Measurements from ENCODE around the gene MRPL9.
"Not testable (repeated sequence)": the region's sequence is repeated elsewhere in the genome, so short reads cannot be mapped to it uniquely, and the experiment has no call there.

GRCh38 chr1:151780736-151781135, 17.4 kb upstream of the MRPL9 start:
- TF ChIP-seq BCL11A (IDR thresholded peaks at IDR 0.05; ENCODE audit: low read depth, low read length); YY1 (IDR thresholded peaks at IDR 0.05; ENCODE audit: low read depth, low read length); ZNF274 (IDR thresholded peaks at IDR 0.05; ENCODE audit: insufficient read depth, insufficient read length); PRDM15 (CRISPR knock-in tag; IDR thresholded peaks at IDR 0.05); RBBP5 (conservative IDR thresholded peaks at IDR 0.05); ESRRA (IDR thresholded peaks at IDR 0.05; ENCODE audit: low read length); ELK1 (IDR thresholded peaks at IDR 0.05; ENCODE audit: low read depth, low read length); CTCF (IDR thresholded peaks at IDR 0.05 in 2 of 3, conservative IDR thresholded peaks at IDR 0.05 in 1 of 3; ENCODE audit: control insufficient read depth in 2 of 3, extremely low read depth in 1 of 3, insufficient read depth in 1 of 3, low read depth in 3 of 3, low read length in 3 of 3); EZH2 (IDR thresholded peaks at IDR 0.05; ENCODE audit: borderline replicate concordance, control insufficient read depth, low read depth, low read length); BACH1 (IDR thresholded peaks at IDR 0.05; ENCODE audit: borderline replicate concordance); MTA2 (IDR thresholded peaks at IDR 0.05; ENCODE audit: low read depth): not testable (repeated sequence)

Measured in GM12878 (cell line).